Forelimb muscle (tissue), 1 donor: ENCODE measurements around the gene NEU4. TPM values are rescaled to one million over a fixed set of nuclear protein-coding genes. Genes with fewer than 3 reads are reported as not detected.
"Not testable (repeated sequence)": the region's sequence is repeated elsewhere in the genome, so short reads cannot be mapped to it uniquely, and the experiment has no call there.

Experiments
- DNase-seq: peaks from one replicate; pipeline ENCODE4 v3.0.0-alpha.2; 2013; ENCODE audit warnings: low read depth
- polyA plus RNA-seq: library from polyadenylated mRNA; unstranded; fragments of 120-200 nt; gene quantifications from one replicate; pipeline ENCODE4 v1.2.1, GENCODE V29; 2013; ENCODE audit not compliant: insufficient read length

The NEU4 gene
- polyA plus RNA-seq, 1 donor: 7.0 TPM

DNA sequence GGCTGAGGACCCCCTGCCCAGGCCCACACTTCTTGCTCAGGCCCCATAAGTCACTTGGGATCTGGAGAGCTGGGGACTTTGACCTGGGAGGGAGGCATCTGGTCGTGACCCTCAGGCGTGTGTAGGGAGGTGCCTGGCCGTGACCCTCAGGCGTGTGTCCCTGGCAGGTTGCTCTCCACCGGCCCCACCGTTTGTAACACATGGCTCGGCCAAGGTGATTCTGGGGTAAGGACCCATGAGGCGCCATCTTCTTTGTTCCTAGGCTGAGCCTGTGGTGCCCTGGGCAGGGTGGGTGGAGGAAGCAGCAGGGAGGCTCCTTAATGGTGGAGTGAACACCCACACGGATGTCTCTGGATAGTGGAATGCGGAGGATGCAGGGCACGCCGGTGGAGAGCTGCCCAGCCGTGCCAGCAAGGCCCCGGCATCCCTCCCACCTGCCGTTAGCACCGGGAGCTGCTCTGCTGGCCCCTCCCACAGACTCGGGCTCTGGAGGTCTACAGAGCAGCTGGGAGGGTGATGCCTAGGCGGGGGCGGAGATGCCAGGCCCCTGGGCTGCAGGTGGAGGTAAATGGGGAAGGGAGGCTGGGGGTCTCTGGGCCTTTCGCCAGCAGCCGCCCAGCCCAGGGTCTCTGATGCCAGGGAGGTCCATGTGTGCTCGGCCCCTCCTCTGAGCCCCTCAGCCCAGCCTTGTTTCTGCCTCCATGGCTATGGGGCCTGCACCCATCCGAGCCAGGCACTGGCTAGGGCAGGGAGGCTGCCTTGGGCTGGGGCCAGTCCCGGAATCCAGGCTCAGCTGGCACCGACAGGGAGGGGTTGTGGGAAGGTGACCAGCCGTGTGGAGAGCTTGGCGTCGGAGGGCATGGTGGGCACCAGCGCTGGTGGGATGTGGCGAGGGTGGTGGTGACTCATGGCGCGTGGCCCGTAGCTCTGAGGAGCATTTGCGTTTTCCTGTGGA, 33.5 kb upstream of the NEU4 start:
- no peak for DNase-seq

DNA sequence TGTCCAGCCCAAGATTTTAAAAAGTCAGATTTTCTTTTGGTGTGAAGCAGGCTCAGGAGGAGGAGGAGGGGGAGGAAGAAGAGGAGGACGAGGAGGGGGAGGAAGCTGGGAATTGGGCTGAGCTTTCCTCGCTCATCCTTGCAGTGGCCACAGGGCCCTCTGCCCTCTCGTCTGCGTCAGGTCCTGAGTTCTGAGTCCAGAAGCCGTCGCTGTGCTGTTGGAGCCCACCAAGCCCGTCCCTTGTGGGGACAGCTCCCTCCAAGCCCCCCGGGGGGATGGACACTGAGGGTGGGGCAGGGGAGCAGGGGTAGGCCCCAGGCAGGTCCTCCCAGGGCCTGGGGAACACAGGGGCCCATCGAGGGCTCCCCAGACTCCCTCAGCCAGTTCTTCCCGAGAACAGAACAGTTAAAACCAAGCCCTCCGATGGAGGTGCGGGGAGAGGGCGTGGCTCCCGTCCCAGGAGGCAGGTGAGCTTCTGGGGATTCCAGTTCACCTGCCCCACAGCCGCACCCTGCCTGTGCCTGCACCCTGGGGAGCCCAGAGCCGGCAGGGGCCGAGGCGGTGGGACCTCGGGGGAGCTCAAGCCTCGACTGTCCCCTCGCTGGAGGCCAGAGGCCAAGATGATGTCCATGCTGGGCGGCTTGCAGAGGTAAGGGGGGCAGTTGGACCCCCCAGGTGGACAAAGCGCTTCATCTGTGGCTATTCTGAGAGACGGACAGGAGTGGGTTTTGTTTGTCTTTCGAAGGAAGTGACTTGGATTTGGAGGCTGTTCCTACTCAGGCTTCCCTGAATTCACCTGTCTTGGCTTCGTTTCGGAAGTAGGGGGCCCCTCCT, 32.4 kb upstream of the NEU4 start, which contains the start of gene GAL3ST2:
Gene GAL3ST2 (plus strand): TSS at position 487 of the 834 bp plus-strand sequence. CDS start 134 bp downstream, at position 621.
- no peak for DNase-seq

DNA sequence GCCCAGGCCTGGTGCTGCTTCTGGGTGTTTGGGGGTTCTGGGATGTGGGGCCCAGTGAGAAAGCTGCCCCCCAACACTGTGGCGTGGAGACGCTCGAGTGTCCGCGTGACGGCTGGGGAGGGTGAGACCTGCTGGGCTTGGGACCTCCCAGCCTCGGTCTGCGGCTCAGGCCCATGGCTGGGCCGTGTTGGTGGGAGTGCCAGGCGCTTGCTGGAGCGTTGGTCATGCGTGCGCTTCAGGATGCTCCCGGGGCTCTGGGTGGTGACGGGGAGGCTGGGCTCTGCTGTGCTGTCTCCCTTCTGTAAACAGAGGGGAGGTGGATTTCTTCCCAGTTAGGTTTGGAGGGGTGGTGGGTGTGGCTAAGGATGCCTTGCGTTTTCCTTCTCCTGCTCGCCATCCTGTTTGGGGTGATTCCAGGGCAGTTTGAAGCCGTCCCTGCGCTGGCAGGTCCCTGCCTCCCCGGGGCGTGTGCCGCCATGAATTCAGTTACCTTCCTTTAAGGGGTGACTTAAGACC, 31.8 kb upstream of the NEU4 start:
- no peak for DNase-seq

DNA sequence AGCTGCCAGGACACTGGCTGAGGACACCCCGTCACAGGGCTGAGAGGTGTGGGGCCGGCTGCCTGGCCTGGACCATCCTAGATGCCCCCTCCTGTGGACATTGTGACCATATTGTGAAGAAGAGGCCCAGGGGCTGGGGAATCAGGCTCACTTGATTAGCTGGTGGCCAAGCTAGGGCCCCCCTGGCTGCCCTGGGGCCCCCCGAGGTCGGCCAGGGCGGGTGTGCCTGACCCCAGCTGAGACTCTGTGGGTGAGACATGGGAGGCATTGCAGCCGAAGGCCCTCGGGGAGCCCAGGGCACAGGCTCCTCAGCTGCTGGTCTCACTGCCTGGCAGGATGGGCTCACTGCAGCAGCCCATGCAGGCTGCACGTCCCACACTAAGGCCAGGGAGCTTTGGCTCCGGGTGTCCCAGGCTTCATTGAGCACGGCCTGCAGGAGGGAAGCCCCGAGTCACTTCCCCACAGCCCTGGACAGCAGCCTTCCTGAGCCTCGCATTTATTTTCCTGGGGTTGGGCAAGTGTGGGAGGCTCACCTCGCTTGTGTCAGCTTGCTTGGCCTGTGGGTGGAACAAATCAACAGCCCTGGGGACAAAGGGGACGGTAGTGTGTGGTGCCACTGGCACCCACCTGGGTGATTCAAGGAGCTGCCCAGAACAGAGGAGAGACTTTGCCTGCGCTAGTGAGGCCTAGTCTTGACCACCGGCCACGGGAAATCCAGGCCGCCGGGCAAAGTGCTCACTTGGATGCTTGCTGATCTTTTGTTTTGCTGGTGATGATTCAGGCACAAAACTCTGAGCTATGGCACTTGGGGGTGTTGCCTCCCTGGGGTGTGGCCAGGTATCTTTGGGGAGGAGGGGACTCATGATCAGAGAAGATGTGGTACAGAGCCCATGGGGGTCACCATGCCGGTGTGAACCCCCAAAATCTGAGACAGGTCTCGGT, 31.0 kb upstream of the NEU4 start:
- no peak for DNase-seq

DNA sequence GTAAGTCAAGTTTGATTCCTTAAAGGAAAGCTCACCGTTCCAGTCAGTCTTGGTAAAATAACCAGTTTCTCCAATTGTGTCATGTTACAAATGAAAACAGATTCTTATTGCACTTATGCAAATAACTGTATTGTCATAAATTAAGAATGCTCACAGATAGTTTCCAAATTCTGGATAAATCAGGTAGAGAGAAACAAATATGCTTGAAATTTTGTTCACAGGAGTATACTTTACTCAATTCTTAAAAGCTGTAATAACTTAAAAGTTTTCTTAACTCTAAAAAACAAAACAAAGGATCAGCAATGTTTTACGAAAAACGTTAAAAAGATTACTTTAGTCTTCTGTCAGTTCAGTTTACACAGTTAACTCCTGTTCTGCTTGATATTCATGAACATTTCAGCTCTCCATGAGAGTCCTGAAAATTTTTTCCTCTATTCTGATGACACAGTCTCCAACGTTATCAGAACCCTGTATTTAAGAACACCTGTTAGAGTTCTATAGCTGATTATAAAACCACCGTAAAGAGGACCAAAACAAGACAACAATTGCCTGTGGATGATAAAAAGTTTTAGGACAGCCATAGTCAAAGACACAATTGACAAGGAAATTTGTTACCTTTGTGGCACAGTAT, 27.9 kb upstream of the NEU4 start:
- no peak for DNase-seq

DNA sequence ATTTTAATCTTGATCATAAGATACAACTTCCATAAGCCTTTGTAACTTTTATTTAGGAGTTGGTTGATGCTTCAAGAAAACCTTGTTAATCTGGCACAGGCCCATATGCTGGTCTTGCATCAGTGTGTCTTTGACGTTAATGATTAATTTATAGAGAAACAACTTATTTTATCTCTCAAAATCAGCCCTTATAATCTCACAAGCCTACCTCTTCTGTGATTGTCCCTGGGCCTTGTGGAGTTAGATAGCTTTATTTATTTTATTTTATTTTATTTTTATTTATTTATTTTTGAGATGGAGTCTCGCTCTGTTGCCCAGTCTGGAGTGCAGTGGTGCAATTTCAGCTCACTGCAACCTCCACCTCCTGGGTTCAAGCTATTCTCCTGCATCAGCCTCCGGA, 26.9 kb upstream of the NEU4 start:
- DNase-seq: not testable (repeated sequence)

DNA sequence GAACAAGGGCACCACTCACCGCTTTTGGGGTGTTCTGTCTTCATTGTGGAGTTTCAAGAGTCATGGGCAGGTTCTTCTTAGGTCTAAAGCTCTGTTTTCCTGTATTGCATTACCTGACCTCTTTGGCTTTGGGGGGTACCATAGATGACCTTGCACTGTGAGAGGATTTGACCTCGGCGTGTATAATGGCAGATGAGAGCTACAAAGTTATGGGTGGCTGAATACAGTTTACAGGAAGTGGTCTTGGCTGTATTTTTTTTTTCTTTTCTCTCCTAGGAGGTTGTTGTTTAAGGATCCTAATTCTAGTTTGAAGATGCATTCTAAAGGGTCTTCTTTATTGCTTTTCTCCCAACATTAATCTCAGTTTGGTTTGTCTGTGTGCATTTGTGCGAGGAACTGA, 20.9 kb upstream of the NEU4 start:
- no peak for DNase-seq

DNA sequence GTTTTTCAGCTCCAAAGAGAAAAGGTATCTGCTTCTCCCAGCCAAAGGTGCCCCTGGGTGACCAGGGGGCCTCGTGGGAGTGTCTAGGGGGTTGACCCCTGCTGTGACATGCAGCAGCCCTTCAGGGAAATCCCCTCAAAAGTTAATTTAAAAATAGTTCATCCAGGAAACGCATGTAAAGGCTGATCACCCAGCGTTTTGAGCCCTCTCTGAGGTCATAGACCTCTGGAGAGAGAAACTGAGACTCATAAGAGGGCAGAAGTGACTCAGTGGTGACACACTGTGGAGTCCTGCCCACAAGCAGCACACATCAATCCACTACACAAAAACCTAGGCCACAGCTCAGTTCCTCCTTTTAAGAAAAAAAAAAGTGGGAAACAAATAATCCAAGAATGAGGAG, 20.4 kb upstream of the NEU4 start:
- DNase-seq: no peak

DNA sequence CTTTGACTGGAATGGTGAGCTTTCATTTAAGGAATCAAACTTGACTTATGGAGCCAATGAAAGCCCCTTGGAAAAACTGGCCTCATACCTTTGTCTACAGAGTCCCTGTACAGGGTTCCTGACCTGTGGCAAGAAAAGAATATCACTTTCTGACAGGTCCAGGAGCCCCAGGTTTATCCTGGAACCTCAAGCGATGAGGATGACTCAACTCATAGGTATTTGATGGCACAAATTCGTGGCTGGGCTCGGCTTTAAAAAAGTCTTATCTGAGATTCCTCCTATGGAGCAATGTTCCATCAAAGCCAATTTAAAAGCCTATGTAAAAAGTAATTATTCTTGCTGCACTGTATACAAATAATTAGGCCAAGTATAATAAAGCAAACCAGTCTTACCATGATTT, 17.6 kb upstream of the NEU4 start:
- DNase-seq: not testable (repeated sequence)

DNA sequence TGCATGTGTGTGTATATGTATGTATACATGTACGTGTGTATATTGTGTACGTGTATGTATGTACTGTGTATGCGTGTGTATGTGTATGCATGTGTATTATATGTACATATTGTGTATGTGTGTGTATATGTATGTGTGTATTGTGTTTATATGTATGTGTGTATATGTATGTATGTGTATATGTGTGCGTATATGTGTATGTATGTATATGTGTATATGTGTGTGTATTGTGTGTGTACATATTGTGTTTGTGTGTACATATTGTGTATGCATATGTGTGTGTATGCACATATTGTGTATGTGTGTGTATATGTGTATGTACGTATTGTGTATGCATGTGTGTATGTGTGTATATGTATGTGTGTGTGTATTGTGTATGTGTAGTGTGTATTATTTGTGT, 15.6 kb upstream of the NEU4 start:
- no peak for DNase-seq

DNA sequence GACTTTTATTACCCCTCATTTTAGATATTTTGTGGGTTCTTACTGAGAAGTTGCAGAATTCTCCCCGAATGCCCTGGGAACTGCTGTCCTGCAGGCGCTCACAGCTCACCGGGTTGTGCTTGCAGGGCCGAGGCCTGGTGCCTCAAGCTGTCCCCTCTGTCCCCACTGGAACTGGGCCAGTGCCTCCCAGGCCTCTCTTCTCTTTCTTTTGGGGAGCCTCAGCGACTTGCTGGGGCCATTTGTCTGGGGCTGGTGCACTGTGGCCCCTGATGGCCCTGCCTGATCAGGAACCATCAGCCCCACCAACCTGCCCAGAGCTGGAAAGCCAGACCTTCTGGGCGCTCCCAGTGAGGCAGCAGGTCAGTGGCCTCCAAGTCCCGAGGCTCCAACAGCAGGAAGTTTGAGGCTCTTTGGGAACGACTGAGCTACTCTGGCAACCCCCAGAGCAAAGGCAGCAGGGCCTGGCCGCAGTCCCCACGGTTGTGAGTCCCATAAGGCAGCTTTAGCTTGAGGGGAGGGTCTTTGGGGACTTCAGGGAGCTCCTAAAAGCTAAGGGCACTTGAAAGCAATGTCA, 14.7 kb upstream of the NEU4 start:
- DNase-seq: no peak

DNA sequence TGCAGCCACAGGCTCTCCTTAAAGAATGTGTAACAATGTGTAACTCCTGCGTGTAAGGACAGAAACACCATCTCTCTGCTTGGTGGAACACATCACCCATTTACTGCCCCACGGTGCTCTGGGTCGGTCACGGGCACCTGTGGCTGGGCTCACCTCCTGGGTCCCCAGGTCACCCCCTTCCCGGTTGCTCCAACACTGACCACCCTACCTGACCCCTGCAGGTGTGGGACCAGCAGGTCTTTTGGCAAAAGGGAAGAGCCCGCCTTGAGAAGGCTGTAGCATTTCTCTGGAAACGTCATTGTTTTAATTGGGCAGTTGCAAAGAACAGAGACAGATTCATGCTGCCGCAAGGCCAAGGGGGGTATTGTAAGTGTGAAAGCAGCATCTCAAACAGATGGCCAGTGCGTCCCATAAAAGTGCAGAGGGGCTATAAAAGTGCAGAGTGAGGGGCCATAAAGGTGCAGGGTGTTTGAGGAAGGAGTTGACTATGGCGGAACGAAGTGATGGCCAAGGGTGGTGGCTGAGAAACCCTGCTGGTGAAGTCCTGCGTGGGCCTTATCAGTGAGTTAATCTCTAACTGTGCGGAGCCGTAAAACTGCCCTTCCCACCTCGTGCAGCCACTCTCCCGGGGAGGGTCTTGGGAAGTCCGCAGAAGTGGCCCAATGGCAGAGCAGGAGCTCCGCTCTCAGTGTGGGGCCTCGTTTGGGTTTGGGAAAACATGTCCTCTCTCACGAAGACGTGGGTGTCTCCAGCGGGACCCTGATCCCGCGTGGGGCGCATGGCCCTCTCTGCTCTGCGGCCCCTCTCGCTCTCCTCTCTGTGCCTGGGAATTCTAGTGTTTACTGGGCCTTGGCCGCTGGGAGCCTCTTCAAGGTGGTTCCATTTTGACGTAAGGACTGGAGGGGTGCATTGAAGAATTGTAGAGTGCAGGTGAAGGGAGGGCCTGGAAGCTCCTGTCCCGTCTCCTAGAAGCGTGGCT, 13.7 kb upstream of the NEU4 start:
- no peak for DNase-seq

DNA sequence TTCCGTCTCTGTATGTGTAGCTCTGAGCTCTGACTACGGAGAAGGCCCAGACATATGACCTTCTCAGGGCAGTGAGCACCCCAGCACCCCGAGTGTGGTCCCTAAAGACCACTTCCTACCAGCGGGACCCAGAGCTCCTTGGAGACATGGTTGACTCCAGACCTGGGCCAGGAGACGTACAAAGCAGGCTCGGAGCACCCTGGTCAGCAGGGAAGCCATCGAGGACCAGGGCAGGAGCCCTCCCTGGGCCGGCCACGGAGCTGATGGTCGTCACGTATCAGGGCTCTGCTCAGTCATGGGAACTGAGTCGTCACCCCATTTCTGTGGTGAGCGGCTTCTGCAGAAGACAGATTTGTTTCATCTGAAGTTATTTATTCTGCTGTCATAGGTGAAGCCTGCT, 12.8 kb upstream of the NEU4 start:
- no peak for DNase-seq

DNA sequence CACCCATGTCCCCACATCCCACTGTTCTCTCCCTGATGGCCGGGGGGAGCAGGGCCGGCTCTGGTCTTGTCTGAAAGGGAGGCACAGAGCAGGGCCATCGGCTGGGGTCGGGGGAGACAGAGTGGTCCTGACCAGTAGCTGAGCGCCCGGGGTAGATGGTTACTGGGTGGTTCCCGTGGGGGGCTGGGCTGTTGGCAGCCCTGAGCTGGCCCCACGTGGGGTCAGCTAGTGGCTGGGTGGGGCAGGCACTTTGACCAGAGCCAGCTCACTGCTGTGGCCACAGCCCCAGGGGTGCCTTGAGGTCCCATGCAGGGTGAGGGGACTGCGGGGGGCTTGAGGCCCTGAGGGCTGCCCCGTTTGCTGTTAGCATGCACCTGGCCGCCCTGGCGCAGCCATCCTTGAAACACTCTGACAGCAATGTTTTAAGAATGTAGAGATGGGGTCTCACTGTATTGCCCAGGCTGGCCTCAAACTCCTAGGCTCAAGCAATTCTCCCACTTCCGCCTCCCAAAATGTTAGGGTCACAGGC, 12.3 kb upstream of the NEU4 start:
- DNase-seq: no peak

DNA sequence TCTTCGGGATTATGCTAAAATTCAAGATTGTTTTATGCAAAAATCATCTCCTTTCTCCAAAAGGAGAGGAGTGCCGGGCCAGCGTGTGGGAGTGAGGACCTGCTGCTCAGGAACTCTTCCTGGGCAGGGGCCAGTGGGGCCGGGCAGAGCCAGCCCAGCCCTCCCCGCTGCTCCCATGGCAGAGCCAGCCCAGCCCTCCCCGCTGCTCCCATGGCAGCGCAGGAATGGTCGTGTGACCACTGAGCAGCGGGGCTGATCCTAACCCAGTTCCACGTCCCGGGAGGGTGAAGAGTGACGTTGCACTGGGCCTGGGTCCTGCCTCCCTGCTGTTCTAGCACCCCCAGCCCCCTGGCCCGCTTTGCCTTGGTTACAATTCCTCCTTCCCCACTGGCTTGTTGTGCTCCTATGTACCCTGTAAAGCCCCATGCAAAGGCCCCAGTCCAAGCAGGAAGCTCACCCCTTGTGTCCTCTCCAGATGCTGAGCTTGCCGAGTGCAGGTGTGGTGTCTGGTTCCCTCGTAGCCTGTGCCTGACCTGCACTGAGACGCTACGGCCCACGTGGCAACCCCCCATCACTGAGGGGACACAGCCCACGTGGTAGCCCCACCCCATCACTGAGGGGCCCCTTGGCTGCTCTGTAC, 11.4 kb upstream of the NEU4 start:
- no peak for DNase-seq

DNA sequence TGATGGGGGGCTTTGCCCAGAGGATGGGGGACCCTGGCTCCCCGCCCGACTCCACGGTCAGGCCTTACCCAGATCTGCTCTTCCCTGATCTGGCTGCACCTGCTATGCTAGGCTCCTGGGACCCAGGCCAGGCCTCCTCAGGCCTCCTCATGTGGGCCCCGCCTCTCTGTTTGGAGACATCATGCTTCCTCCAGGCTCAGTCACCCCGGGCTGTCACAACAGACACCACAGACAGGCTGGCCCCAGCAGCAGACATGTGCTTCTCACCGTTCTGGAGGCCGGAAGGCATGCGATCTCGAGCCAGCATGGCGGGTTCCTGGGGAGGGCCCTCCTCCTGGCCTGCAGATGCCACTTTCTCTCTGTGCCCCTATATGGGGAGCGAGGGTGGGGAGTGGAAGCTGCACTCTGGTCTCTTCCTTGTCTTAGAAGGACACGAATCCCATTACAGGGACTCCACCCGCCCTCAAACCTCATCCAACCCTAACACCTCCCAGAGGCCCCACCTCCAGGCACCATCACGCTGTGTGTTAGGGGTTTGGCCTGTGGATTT, 10.8 kb upstream of the NEU4 start:
- no peak for DNase-seq

DNA sequence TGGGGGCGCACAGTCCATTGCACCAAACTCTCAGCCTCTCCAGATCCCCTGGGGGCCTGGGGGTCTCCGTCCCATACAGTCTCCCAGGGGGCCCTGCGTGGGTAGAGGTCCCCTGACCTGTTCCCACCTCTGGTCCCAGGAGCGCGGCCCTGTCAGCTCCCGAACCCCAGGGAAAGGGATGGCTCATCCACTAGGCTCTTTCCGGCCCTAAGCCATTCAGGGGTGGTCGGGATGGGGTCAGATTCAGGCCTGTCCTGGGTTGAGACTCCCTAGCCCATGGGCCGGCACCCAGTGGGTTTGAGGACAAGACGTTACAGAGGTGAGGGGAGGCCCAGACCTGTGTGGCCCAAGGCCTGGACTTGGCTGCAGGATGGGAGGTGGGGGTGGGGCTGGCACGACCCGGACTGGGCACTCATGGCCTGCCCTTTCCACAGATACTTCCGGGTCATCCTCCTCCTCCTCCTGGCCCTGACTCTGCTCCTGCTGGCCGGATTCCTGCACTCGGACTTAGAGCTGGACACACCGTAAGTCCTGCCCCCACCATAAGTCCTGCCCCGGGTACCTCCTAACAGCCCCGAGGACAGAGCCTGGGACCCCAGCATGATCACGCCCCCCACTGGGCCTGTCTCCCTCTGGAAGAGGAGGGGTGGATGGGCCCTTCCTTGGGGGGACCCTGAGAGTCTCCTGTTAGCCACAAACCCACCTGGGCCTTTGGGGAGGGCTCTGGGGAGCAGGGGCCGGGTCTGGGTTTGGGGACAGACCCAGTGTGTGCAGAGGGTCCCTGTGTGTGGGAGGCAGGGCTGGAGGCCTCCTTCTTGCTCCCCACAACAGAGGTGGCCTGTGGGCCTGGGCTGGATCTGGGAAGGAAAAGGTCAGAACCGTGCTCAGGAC, 10.1 kb upstream of the NEU4 start:
- no peak for DNase-seq
